ENCODE measurements around the gene KCNT2.

DNA sequence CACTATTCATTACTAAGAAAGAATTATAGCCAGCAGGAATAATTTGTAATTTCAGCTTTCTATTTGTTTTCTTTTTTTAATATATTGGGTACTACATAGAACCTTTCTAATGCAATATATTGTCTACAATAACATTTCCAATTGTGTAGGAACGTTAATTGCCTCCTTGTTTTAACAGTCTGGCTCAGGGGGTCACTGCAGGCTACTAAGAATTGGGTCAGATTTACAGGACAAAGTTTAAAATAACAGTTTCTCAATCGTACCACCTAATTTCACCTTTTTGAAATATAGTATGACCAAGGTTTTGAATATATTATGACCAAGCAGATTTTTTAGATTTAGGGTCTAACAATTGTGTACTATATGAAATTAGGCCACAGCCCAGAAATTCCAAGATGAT is 46.0 kb upstream of the KCNT2 start:
- TF ChIP-seq, protein P1, sequence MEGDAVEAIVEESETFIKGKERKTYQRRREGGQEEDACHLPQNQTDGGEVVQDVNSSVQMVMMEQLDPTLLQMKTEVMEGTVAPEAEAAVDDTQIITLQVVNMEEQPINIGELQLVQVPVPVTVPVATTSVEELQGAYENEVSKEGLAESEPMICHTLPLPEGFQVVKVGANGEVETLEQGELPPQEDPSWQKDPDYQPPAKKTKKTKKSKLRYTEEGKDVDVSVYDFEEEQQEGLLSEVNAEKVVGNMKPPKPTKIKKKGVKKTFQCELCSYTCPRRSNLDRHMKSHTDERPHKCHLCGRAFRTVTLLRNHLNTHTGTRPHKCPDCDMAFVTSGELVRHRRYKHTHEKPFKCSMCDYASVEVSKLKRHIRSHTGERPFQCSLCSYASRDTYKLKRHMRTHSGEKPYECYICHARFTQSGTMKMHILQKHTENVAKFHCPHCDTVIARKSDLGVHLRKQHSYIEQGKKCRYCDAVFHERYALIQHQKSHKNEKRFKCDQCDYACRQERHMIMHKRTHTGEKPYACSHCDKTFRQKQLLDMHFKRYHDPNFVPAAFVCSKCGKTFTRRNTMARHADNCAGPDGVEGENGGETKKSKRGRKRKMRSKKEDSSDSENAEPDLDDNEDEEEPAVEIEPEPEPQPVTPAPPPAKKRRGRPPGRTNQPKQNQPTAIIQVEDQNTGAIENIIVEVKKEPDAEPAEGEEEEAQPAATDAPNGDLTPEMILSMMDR (conservative IDR thresholded peaks at IDR 0.05 in 1 of 2, IDR thresholded peaks at IDR 0.05 in 1 of 2; ENCODE audit: extremely low read depth in 1 of 2, insufficient read depth in 1 of 2, low read depth in 1 of 2, low read length in 2 of 2) = no peak
- TF ChIP-seq EZH2 (IDR thresholded peaks at IDR 0.05; ENCODE audit: borderline replicate concordance, low read length) = no peak
